OCI-LY3 (cell line): ENCODE measurements around the gene IRF9.

ENCODE experiments used
- EZH2phosphoT487 ChIP-seq: fragments of 200-600 bp; shearing (Covaris generic); IDR thresholded peaks from 2 replicates; pipeline ENCODE4 v1.6.1; 2018; ENCODE audit warnings: antibody characterized with exemption, mixed run types, low read depth
- TF ChIP-seq, protein P1 (sequence below): fragments of 200-600, 300-600 bp; sonication (generic); IDR thresholded peaks from 2 replicates; pipeline ENCODE4 v1.5.1; 2014; ENCODE audit warnings: antibody characterized with exemption, low read length, low read depth

DNA sequence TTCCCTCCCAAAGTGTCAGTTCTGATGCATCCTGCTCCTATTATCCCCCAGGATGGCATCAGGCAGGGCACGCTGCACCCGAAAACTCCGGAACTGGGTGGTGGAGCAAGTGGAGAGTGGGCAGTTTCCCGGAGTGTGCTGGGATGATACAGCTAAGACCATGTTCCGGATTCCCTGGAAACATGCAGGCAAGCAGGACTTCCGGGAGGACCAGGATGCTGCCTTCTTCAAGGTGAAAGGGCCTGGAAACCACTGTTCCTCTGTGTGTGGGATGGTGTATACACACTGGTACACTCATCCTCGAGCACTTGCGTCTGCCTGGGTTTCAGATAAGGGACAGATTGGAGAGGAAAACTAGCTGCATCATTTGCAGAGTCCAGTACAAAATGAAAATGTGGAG, 1.0 kb downstream of the IRF9 start:
- no peak for TF ChIP-seq EZH2phosphoT487
- TF ChIP-seq, protein P1, sequence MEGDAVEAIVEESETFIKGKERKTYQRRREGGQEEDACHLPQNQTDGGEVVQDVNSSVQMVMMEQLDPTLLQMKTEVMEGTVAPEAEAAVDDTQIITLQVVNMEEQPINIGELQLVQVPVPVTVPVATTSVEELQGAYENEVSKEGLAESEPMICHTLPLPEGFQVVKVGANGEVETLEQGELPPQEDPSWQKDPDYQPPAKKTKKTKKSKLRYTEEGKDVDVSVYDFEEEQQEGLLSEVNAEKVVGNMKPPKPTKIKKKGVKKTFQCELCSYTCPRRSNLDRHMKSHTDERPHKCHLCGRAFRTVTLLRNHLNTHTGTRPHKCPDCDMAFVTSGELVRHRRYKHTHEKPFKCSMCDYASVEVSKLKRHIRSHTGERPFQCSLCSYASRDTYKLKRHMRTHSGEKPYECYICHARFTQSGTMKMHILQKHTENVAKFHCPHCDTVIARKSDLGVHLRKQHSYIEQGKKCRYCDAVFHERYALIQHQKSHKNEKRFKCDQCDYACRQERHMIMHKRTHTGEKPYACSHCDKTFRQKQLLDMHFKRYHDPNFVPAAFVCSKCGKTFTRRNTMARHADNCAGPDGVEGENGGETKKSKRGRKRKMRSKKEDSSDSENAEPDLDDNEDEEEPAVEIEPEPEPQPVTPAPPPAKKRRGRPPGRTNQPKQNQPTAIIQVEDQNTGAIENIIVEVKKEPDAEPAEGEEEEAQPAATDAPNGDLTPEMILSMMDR = no peak
